ENCODE measurements around the gene RAC2.

RAC2 gene

GRCh38 chr22:37177755-37178154 lies 66.3 kb downstream of the RAC2 start:
- DNase-seq (ENCODE audit: low read depth) = no peak
- no peak for TF ChIP-seq CTCF (IDR thresholded peaks at IDR 0.05; ENCODE audit: control insufficient read depth, extremely low read depth, insufficient read depth)
- H3K4me3 ChIP-seq (ENCODE audit: low read depth, low read length) = no peak overlapping the region

GRCh38 chr22:37177221-37177620 lies 66.8 kb downstream of the RAC2 start:
- DNase-seq (ENCODE audit: low read depth) = no peak
- TF ChIP-seq CTCF (IDR thresholded peaks at IDR 0.05; ENCODE audit: control insufficient read depth, extremely low read depth, insufficient read depth) = no peak
- no peak overlapping the region for H3K4me3 ChIP-seq (ENCODE audit: low read depth, low read length)

- H3K4me3 ChIP-seq (ENCODE audit: low read depth, low read length) = no peak overlapping the region
- no peak for TF ChIP-seq CTCF (IDR thresholded peaks at IDR 0.05; ENCODE audit: control insufficient read depth, extremely low read depth, insufficient read depth)
- DNase-seq (ENCODE audit: low read depth) = no peak
Measured at GRCh38 chr22:37176464-37177061, 67.5 kb downstream of the RAC2 start.

- TF ChIP-seq CTCF (IDR thresholded peaks at IDR 0.05; ENCODE audit: control insufficient read depth, extremely low read depth, insufficient read depth) = no peak
- H3K4me3 ChIP-seq (ENCODE audit: low read depth, low read length) = no peak overlapping the region
- DNase-seq (ENCODE audit: low read depth) = no peak
Measured at GRCh38 chr22:37175414-37176281, 68.4 kb downstream of the RAC2 start.

Measured in LNCaP clone FGC (cell line).